Measurements from ENCODE around the gene GNG10.

DNA sequence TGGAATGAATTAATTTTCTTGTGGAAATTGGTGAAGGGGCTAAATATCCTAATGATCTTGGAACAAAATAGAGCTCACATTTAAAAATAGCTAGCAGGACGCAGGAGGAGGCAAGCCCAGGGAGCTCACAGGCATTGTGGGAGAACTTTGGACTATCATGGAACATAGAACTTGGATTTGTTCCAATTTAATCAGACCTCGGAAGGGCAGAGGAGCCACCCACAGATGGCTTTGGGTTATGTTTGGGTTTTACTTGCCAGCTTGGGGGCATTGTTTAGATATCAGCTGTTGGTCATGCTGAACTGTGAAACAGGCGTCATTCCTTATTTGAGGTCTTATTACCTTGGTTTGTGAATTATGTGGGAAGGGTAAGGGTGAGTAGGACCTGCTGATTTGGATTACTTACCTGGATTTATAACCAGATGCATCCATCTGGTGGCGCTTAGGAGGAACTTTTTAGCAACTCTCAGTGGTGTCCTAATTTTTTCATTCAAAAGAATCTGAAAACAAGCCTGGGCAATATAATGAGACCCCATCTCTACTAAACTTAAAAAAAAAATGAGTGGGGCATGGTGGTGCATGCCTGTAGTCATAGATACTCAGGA, 47.9 kb upstream of the GNG10 start:
- TF ChIP-seq, protein P1, sequence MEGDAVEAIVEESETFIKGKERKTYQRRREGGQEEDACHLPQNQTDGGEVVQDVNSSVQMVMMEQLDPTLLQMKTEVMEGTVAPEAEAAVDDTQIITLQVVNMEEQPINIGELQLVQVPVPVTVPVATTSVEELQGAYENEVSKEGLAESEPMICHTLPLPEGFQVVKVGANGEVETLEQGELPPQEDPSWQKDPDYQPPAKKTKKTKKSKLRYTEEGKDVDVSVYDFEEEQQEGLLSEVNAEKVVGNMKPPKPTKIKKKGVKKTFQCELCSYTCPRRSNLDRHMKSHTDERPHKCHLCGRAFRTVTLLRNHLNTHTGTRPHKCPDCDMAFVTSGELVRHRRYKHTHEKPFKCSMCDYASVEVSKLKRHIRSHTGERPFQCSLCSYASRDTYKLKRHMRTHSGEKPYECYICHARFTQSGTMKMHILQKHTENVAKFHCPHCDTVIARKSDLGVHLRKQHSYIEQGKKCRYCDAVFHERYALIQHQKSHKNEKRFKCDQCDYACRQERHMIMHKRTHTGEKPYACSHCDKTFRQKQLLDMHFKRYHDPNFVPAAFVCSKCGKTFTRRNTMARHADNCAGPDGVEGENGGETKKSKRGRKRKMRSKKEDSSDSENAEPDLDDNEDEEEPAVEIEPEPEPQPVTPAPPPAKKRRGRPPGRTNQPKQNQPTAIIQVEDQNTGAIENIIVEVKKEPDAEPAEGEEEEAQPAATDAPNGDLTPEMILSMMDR (conservative IDR thresholded peaks at IDR 0.05; ENCODE audit: low read depth, low read length), result no peak
- TF ChIP-seq POLR2A (IDR thresholded peaks at IDR 0.05; ENCODE audit: low read depth, low read length) (no peak), MAFK (IDR thresholded peaks at IDR 0.05; ENCODE audit: low read depth, low read length) (no peak), RAD21 (IDR thresholded peaks at IDR 0.05; ENCODE audit: low read length) (no peak), RFX5 (IDR thresholded peaks at IDR 0.05; ENCODE audit: low read depth, low read length) (no peak), BHLHE40 (IDR thresholded peaks at IDR 0.05; ENCODE audit: low read depth, low read length) (no peak), SMC3 (IDR thresholded peaks at IDR 0.05; ENCODE audit: low read depth, low read length) (no peak), CHD1 (IDR thresholded peaks at IDR 0.05; ENCODE audit: low read depth, low read length) (no peak), CEBPB (IDR thresholded peaks at IDR 0.05; ENCODE audit: low read depth, low read length) (no peak)
- TF ChIP-seq, protein P2, sequence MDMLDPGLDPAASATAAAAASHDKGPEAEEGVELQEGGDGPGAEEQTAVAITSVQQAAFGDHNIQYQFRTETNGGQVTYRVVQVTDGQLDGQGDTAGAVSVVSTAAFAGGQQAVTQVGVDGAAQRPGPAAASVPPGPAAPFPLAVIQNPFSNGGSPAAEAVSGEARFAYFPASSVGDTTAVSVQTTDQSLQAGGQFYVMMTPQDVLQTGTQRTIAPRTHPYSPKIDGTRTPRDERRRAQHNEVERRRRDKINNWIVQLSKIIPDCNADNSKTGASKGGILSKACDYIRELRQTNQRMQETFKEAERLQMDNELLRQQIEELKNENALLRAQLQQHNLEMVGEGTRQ (IDR thresholded peaks at IDR 0.05; ENCODE audit: low read depth, low read length), result no peak
- TF ChIP-seq, protein P3, sequence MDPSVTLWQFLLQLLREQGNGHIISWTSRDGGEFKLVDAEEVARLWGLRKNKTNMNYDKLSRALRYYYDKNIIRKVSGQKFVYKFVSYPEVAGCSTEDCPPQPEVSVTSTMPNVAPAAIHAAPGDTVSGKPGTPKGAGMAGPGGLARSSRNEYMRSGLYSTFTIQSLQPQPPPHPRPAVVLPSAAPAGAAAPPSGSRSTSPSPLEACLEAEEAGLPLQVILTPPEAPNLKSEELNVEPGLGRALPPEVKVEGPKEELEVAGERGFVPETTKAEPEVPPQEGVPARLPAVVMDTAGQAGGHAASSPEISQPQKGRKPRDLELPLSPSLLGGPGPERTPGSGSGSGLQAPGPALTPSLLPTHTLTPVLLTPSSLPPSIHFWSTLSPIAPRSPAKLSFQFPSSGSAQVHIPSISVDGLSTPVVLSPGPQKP (IDR thresholded peaks at IDR 0.05; ENCODE audit: borderline replicate concordance, low read depth, low read length), result no peak

Data from IMR-90 (cell line).